GM19239 (cell line): ENCODE results near the gene RPS6KA2.
A peak's percentile ranks its signal among the peaks of the same experiment; 100 is the strongest.

Experiments
- DNase-seq: peaks from one replicate; pipeline ENCODE4 v3.0.0; 2011; ENCODE audit warnings: low spot score; ENCODE audit not compliant: insufficient read length
- FAIRE-seq: peaks from 2 replicates; lab custom pipeline; 2011; peaks lifted over from hg19 to GRCh38; lab: Jason Lieb, UNC

RPS6KA2 gene

DNA sequence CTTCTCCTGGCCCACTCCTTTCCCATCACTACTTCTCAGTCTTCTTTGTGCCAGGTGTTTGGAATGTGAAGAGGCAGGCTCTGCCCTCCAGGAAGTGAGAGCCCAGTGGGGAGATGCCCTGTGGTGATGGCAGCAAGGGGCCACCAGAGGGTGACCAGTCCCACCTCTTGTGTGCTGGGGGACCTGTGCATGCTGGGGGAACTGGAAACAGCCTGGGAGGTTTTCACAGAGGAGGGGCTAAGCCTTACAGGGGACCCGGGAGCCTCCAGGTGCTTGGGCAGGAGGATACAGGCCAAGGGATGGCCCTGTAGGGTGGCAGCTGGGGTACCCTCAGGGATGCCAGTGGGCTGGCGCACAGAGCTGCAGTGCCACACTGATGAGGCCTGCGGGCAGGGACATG, 112.9 kb downstream of the RPS6KA2 start:
- DNase-seq (no peak), FAIRE-seq (no peak)

DNA sequence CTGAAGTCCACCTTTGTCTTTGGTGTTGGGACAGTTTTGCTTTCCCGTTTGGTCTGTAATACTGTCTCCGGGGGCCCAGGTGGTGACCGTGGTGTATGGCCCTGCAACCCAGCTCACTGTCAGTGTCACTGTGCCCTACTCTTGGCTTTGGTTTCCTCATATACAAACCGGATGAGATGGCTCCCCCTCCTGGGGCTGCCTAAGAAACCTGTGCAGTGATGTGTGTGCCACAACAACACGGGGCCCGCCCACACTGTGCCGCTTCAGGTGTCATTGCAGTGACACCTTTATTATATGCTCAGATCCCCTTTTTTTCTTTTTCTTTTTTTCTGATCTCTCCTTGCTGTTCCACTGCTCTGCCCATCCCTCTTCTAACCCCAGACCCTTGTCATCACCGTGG, 114.5 kb downstream of the RPS6KA2 start:
- FAIRE-seq, result no peak

DNA sequence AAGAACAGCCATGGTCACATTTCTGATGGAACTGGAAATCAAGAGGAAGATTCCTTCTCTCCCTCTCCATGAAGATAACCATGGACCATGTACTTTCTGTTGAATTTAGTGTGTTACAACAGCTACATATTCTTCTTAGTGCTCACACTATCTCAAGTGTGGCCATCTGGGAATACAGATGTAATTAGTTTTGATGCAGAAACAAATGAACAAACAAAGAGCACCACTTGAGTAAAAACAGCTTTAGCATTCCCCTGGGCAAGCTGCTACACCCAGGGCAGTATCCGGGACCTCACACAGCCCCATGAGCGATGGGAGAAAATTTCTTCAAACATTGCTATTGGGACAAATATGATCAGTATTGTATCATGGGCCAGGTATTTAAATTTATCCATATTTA, 115.7 kb downstream of the RPS6KA2 start:
- DNase-seq, result no peak
- FAIRE-seq, result no peak

More for the DNA sequence above, 114.5 kb downstream of the RPS6KA2 start:
- peak; percentile 28 for DNase-seq

DNA sequence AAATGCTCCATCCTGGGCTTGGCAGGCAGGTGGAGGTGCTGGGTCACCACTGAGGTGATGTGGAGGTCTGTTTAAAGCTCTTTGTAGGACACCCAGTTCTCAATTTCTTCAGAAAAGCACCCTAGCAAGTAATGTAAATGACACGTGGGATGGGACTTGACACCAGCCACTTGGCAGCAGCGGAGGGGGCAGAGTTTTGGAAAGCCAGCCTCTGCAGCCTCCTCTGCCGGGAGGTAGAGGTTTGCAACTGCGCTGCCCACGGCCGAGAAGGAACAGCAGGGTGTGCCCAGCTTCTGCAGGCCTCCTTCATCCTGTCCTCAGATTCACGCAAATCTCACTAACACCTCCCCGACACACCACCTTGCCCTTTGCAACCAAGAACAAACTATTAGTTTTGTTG, 117.9 kb downstream of the RPS6KA2 start:
- FAIRE-seq (no peak), DNase-seq (no peak)

DNA sequence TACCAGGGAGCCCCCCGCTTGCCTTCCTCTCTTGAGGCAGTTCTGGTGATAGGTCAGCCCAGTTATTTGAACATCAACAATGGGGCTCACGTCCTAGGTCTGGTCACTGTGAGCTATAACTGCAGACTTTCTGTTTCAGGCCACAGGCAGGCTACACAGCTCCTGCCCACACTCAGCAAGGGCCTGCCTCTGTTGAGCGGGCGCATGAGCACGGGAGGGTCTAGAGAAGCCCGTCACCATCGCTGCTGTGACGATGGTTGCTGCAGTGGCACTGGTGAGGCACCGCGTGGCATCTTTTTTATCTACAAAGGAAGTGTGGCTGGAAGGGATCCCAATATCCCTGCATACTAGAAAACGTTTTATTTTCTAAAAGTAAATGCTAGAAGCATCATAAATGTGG, 118.3 kb downstream of the RPS6KA2 start:
- FAIRE-seq, result no peak

DNA sequence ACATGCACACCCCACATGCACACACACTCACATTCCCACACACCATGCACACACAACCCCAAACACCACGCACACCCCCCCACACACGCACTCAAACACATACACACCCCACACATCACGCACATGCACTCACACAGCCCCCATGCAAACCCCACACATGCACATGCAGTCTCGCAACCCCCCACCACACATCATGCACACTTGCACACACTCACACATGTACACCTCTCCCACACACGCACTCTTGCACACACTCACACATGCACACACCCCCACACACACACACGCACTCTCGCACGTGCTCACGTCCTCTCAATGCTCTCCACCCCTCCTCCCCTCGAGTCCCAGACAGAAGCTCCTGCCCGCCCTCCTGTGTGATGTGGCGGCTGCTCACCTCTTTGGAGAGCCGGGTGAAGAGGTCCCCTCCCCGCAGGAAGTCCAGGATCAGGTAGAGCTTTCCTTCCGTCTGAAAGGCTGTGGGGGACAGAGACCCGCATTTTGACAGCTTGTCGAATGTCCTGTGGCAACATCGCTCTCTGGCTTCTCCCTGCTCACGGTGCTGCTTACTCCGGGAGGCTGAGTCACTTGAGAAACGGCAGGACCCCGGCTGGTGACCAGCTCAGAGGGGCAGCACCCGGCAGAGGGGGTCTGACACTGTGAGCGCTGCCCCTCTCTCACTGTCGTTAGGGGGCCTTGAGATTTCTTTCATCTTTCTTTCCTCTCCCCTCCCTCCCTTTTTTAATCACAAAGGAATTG, 119.1 kb downstream of the RPS6KA2 start:
- DNase-seq (no peak), FAIRE-seq (no peak)

More for the DNA sequence above, 118.3 kb downstream of the RPS6KA2 start:
- no peak for DNase-seq

DNA sequence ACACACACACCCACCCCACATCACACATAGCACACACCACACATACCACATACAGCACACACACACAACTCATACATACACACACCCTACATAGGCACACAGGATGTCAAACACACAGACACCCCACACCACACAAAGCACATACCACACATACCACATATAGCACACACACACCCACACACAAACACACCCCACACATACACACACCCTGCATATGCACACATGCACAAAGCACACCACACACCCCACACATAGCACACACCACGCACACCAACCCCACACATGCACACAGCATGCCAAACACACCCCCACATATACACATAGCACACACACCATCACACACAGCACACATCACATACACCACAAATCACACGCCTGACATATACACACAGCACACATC, 119.7 kb downstream of the RPS6KA2 start:
- FAIRE-seq, result no peak
- DNase-seq, result no peak

DNA sequence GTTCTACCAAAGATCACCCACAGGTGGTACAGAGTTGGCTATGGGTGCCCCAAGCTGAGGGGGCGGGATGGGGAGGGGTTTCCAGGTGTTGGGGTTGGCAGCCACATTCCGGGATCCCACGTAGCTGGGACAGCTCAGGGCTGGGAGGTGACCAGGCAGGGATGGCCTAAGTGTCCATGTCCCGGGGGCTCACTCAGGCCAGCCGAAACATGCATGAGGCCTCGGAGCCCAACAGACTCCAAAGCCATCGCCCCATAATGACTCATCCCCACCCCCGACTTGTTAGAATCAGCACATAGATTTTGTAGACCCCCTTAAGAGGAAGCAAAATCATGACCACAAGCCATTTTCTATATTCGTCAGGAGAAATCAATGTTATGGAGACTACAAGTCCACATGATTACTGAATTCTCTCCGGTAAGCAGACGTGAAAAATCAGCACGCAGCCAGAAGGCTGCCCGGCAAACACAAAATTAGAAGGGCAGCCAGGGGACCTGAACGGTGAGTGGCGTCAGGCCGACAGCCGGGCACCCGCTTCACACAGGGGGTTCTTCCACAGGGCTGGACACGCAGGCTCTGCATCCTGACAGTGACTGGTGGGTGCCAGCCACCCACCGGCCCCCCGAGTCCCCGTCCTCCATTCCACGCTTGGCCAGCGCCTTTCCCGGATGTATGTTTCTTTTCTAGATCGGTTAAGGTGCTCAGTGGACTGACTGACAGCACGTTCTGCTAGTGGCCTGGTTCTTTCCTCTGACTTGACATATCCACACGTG, 121.7 kb downstream of the RPS6KA2 start:
- no peak for DNase-seq
- FAIRE-seq, result no peak

DNA sequence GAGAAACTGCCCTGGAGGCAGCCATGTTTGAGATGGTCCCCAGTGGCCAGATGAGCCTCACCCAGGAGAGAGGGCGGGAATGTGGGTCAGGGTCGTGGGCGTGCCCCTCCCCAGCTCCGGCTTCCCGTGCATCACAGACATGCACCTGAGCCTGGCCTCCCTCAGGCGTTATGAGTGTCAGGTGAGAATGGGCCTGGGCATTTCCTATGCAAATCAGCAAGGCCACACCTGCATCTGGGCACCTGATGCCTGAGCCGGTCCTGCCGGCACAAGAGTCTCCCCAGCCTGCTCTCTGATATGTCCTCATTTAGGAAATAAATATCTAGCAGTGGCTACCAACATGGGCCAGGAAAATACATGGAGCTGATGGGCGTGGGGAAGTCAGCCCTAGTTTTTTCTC, 123.0 kb downstream of the RPS6KA2 start:
- no peak for DNase-seq
- FAIRE-seq, result no peak

DNA sequence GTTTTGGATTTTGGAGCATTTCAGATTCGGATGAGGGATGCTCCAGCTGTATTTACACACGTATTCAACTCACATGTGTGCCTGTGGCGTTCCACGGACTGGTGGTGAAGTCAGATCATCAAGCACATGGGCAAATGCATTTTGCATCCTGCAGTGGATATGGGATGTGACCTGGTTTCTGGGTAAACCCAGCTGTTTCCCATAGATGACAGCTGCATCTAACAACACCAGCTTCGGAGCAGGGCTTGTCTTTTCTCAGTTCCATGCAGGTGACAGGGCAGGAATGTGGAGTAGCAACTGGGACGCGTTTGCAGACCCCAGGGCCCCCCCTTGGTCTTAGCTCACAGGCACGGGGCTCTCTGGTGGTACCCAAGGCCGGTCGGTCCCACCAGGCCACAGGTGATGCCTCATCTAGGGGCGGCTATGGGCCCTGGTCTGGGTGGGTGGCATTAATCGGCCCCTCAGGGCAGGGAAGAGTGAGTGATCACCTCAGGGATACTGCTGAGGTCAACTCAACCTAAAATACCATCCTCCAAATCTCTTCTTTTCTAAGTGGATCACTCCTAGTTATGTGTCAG, 123.8 kb downstream of the RPS6KA2 start:
- no peak for FAIRE-seq
- no peak for DNase-seq

DNA sequence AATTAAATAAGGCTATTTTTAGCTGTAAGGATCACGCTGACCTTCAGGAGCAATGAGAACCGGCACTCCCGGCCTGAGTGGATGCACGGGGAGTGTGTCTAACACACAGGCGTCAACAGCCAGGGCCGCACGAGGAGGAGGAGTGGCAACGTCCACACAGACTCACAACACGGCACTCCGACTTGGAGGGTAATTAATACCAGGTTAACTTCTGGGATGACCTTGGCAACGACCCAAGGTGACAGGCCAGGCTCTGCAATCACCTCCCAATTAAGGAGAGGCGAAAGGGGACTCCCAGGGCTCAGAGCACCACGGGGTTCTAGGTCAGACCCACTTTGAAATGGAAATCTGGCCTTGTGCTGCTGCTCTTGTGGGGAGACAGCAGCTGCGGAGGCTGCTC, 124.6 kb downstream of the RPS6KA2 start:
- DNase-seq, result no peak
- no peak for FAIRE-seq

DNA sequence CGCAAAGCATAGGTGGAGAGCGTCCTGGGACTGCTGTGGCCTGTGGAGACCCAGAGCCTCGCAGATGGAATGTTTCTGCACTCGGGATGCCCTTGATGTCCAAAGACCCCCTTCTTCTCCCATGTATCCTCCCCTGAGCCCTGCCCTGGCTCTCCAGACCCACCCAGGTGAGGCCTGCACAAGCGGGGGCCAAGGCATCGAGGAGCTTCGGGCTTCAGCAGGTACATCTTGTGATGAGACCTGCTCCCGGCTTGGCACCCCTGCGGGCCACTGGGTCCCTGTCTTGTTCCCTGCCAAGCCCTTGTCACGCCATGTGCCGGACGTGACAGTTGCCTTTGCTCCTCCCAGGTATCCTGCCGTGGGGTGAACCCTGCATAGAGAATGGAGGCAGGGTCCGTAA, 125.8 kb downstream of the RPS6KA2 start:
- FAIRE-seq, result no peak

DNA sequence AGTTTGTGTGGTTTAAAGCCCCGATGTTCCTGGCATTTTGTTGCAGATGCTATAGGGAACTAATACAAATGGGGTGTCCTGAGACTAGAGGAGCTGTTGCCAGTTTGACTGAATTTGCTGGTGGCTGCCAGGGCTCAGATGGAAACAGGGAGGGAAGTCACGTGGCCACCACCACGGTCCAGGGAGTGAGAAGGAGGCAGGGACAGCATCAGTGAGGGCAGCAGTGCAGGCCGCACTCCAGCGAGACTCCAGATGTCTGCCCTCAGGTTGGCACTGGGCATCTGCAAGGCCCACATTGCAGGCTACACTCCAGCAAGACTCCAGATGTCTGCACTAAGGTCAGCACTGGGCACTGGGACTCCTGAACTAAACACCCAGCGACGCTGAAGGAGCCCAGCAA, 126.8 kb downstream of the RPS6KA2 start:
- DNase-seq, result no peak
- no peak for FAIRE-seq

More for the DNA sequence above, 125.8 kb downstream of the RPS6KA2 start:
- DNase-seq, result no peak

DNA sequence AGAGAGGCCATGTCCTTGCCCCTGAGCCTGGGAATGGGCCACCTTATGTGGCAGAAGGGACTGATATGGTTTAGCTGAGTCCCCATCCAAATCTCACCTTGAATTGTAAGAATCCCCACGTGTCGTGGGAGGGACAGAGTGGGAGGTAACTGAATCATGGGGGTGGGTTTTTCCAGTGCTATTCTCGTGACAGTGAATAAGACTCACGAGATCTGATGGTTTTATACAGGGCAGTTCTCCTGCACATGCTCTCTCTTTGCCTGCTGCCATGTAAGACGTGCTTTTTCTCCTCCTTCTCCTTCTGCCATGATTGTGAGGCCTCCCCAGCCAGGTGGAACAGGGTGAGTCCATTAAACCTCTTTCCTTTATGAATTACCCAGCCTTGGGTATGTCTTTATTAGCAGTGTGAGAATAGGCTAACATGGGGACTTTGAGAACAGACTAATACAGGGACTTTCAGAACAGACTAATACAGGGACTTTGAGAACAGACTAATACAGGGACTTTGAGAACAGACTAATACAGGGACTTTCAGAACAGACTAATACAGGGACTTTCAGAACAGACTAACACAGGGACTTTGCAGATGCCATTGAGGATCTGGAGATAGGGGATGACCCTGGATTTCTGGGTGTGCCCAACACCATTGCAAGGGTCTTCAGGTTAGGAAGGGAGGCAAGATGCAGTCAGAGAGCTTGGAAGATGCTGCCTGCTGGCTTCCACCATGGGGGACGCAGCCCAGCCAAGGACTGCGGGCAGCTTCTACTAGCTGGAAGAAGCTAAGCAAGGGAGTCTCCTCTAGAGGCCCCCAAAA, 127.5 kb downstream of the RPS6KA2 start:
- no peak for FAIRE-seq
- DNase-seq, result no peak

DNA sequence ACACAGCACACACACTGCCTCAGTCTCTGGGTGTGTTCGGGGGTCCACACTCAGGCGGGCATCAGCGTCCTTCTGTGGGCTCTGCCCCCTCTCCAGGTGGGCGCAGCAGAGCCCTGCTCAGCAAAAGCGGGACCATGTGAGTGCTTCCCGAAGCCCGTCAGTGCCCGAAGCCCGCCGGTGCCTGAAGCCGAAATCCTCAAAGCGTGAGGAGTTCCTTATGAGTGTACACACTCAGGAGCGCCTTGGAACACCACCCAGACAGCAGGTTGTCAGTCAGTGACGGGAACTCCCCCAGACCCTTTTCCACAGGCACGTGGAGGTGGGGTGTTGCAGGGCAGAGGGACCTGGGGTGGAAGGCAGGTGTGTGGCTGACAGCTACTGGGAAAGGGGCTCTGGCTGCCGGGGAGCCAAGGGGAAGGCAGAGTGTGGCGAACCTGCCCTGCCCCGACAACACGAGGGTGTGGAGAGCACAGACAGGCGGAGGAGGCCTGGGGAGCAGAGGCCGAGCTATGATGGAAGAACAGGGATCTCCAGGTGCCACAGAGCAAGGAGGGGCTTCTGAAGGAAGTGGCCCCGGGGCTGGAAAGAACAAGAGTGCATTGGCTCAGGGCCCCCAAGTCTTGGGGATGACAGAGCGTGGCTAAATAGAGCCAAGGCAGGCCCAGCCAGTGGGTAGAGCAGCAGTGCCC, 128.2 kb downstream of the RPS6KA2 start:
- DNase-seq, result no peak
- FAIRE-seq, result no peak

DNA sequence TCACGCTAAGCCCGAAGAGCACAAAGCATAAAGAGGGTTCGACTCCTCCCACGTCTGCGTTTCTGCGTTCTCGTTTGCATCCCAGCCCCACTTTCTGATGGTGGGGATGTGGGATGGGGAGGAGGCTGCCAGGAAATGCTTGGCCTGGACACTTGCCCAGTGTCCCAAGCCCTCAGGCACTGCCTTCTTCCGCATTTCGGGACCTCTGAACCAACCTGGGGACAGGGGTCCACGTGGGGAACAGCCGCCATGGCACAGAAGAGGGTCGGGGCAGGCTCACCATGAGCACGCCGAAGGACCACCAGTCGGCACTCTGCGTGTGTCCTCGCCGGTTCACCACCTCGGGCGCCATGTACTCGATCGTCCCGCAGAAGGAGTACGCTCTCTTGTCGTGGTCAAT, 128.8 kb downstream of the RPS6KA2 start:
- FAIRE-seq (no peak), DNase-seq (no peak)

DNA sequence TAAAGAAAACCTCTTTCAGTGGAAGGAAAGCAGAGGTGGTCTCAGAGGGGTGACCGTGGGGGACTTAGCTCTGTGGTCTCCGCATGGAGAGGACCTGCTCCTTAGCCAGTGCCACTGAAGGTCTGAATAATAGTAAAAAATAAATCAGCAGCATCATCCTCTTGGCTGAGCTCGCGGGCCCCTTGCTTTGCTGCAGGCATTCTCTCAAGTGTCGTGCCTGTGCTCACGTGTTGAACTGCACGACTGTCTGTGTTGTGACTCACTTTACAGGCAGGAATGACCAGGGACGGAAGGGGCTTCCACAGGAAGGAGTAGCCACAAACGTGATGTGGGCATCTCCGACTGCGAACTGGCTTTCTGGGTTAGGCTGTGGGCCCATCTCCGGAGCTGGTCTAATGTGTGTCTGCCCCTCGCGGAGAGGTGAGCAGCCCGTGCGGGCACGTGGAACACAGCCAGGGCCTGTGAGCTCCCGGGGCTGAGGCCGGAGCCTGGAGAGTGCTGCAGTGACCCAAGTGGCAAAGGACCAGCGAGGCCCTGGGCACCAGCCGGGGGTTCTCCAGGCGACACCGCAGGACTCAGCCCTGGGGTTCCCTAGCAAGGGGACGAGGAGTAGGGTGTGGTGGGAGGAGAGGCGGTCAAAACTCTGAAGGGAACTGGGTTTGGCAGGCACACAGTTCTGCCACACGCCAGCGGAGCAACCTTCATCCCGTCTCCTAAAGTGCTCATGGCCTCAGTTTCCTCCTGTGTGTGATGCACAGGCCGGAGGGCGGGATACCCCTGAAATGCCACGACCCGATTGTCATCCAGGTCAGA, 129.8 kb downstream of the RPS6KA2 start:
- no peak for FAIRE-seq
- no peak for DNase-seq

DNA sequence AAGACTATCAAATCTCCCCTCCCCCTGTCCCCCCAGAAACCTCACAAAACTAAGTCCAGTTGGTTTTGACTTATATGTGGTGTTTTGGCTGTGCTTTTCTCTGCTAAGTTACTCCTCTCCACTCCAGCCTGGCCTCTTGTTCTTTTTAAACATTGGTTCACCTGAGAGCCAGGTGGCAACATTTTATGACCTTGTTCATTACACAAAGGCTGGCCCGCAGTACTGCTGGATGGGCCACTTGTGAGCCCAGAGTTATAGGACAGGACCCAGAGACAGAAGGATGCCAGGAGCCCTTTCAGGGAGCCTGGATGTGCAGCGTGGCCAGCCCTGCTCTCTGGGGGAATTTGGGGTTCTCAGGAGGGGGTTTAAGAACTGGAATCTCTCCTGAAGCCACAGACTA, 130.6 kb downstream of the RPS6KA2 start:
- FAIRE-seq (no peak), DNase-seq (no peak)
